ENCODE measurements around the gene RSPH1.

GRCh38 chr21:42518626-42519025 lies 22.6 kb upstream of the RSPH1 start:
- no peak for TF ChIP-seq CTCF (IDR thresholded peaks at IDR 0.05)
- no peak for TF ChIP-seq POLR2AphosphoS5 (IDR thresholded peaks at IDR 0.05)
- no peak for TF ChIP-seq POLR2A (IDR thresholded peaks at IDR 0.05)
- no peak for TF ChIP-seq EP300 (IDR thresholded peaks at IDR 0.05)
